Tibial artery (tissue), 4 donors: Measurements from ENCODE around the gene RNF44.

Source experiments
- DNase-seq, 2 donors: peaks; one replicate each; pipeline ENCODE4 v3.0.0-alpha.2; 2019
- H3K27ac ChIP-seq, 2 donors: fragments of 200-600 bp; sonication (generic) in 1 of 2; 1 replicate in 1 of 2; 2 replicates in 1 of 2; pipeline ENCODE4 v1.5.1; 2018 to 2019; ENCODE audit warnings: mild to moderate bottlenecking in 1 of 2
- H3K27me3 ChIP-seq, 2 donors: fragments of 200-600 bp; sonication (generic) in 1 of 2; one replicate each; pipeline versions ENCODE4 v1.5.1 to v1.6.0; 2016 to 2019
- H3K36me3 ChIP-seq, 3 donors: fragments of 200-600 bp; sonication (generic) in 2 of 3; one replicate each; pipeline ENCODE4 v1.5.1; 2016 to 2019; ENCODE audit warnings: mild to moderate bottlenecking in 2 of 3
- H3K4me1 ChIP-seq, 4 donors: fragments of 200-600 bp; sonication (generic) in 2 of 4; 1 replicate in 3 of 4; 2 replicates in 1 of 4; pipeline ENCODE4 v1.5.1; 2016 to 2019
- H3K4me3 ChIP-seq, 2 donors: fragments of 200-600 bp; sonication (generic) in 1 of 2; 1 replicate in 1 of 2; 2 replicates in 1 of 2; pipeline ENCODE4 v1.5.1; 2018 to 2019; ENCODE audit warnings: mild to moderate bottlenecking in 2 of 2
- H3K9me3 ChIP-seq, 3 donors: fragments of 200-600 bp; sonication (generic) in 1 of 3; one replicate each; pipeline ENCODE4 v1.5.1; 2016 to 2019
- intact Hi-C: fragments of 100-400 bp; cut with DNase I; formaldehyde crosslinking; loops from one replicate; pipeline ENCODE4 v1.15.0; 2023; ENCODE audit warnings: low total_unique reads
- TF ChIP-seq, protein P1 (sequence below), 2 experiments: fragments of 200-600 bp in 1 of 2; fragments of 450-650 bp in 1 of 2; IDR thresholded peaks; one replicate each; pipeline ENCODE4 v1.5.1; 2017 to 2019; ENCODE audit warnings: antibody characterized with exemption in 2 of 2, mild to moderate bottlenecking in 1 of 2, moderate library complexity in 1 of 2

The RNF44 gene

DNA sequence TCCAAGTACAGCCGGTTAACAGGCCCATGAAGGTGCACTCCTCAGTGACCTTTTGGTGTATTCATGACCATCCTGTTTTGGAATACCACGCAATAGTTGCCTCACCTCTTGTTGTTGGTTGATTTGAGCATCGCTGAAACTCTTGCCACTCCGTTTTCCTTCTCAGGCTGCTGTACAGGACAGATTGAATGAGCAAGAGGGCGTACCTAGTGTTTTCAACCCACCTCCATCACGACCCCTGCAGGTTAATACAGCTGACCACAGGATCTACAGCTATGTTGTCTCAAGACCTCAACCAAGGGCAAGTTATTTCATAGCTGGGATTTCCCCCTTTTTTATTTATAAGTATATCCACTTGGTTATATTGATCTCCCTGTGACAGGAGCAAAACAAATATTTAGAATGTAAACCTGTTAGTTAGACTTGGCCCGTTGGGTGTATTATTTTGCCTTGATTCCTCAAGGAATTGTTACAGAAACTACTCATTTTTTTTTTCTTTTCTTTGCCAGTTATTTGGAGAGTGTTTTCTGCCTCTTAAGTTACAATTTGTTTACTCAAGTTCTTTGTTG is 50.9 kb downstream of the RNF44 start:
- Histone ChIP-seq H3K4me1 (no peaks in the 10 kb centered on the region), H3K27me3 (no peaks in the 10 kb centered on the region), H3K9me3 (no peaks in the 10 kb centered on the region), H3K4me3 (no peak overlapping the region), H3K36me3 (peaks cover 38 to 83% (median 55%) of the 10 kb centered on the region in 3 donors), H3K27ac (no peak overlapping the region)
- intact Hi-C loops, result no loop called here
- TF ChIP-seq, protein P1, sequence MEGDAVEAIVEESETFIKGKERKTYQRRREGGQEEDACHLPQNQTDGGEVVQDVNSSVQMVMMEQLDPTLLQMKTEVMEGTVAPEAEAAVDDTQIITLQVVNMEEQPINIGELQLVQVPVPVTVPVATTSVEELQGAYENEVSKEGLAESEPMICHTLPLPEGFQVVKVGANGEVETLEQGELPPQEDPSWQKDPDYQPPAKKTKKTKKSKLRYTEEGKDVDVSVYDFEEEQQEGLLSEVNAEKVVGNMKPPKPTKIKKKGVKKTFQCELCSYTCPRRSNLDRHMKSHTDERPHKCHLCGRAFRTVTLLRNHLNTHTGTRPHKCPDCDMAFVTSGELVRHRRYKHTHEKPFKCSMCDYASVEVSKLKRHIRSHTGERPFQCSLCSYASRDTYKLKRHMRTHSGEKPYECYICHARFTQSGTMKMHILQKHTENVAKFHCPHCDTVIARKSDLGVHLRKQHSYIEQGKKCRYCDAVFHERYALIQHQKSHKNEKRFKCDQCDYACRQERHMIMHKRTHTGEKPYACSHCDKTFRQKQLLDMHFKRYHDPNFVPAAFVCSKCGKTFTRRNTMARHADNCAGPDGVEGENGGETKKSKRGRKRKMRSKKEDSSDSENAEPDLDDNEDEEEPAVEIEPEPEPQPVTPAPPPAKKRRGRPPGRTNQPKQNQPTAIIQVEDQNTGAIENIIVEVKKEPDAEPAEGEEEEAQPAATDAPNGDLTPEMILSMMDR (IDR thresholded peaks at IDR 0.05), result no peak
- DNase-seq, result no peak

DNA sequence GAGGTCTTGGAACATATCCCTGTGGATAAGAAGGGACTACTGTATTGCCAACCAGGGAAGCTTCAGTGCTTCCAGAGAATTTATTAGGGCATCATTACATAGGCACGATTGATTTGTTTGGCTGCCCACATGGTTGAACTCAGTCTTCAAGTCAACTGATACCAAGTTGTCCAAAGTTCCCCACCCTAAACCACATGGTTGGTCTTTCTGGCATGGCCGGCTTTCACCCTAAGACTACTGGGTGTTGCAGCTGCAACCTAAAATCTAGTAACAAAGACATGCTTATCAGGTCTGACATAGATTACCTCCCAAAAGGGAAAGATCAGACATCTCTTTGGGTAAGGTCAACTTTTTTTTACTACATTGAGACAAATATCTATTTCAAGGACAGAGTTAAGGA is 52.0 kb downstream of the RNF44 start:
- Histone ChIP-seq H3K4me1 (no peaks in the 10 kb centered on the region), H3K36me3 (peaks cover 37 to 85% (median 53%) of the 10 kb centered on the region in 3 donors), H3K27ac (no peak overlapping the region), H3K4me3 (no peak overlapping the region), H3K9me3 (no peaks in the 10 kb centered on the region), H3K27me3 (no peaks in the 10 kb centered on the region)
- no peak for DNase-seq
- intact Hi-C loops, result no loop called here
- TF ChIP-seq, protein P1 (IDR thresholded peaks at IDR 0.05), result no peak

DNA sequence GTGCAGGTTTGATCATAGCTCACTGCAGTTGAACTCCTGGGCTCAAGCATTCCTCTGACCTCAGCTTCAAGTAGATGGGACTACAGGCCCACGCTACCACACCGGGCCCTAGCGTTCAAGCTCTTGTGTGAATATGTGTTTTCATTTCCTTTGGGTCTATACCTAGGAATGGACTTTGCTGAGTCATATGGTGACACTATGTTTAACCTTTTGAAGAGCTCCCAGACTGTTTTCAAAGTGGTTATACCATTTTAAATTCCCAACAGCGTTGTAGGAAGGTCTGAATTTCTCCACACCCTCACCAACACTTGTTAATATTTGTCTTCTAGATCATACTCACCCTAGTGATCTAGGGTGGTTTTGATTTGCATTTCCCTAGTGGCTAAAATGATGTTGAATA is 55.5 kb downstream of the RNF44 start:
- H3K4me3 ChIP-seq, result no peak overlapping the region
- intact Hi-C loops, result no loop called here

More for the DNA sequence above, 55.5 kb downstream of the RNF44 start:
- H3K27ac ChIP-seq, result no peak overlapping the region
- peaks cover 15 to 69% (median 40%) of the 10 kb centered on the region in 3 donors for H3K36me3 ChIP-seq
- H3K9me3 ChIP-seq, result no peaks in the 10 kb centered on the region
- no peak for DNase-seq
- TF ChIP-seq, protein P1 (IDR thresholded peaks at IDR 0.05), result no peak
- H3K27me3 ChIP-seq, result no peaks in the 10 kb centered on the region
- no peaks in the 10 kb centered on the region for H3K4me1 ChIP-seq
